COLO829 (cell line): ENCODE measurements around the gene HGD.

Experiments used
- DNase-seq: peaks from one replicate; pipeline ENCODE4 v3.0.0; 2012; ENCODE audit warnings: low spot score

HGD gene

GRCh38 chr3:120587332-120587975 lies 94.6 kb downstream of the HGD start:
- no peak for DNase-seq
